ENCODE data around the gene LCOR. TPM values are rescaled to one million over a fixed set of nuclear protein-coding genes. Genes with fewer than 3 reads are reported as not detected.

The LCOR gene
- total and polyA plus RNA-seq, 4 donors = 3.3 to 68.4 (median 17.9) TPM

GRCh38 chr10:96891840-96892239, 59.7 kb downstream of the LCOR start:
- Histone ChIP-seq H3K9ac (ENCODE audit: insufficient read depth in 1 of 2, low read length in 2 of 2) (no peak overlapping the region), H3K27ac (ENCODE audit: low read depth in 1 of 2, low read length in 1 of 2) (no peak overlapping the region), H3K36me3 (ENCODE audit: control insufficient read depth in 4 of 4, insufficient read depth in 4 of 4, low read length in 4 of 4) (peaks cover 0 to 15% (median 5%) of the 10 kb centered on the region in 4 donors), H3K4me1 (ENCODE audit: control insufficient read depth in 5 of 5, insufficient read depth in 5 of 5, low read length in 5 of 5) (peaks cover 0 to 6% (median 0%) of the 10 kb centered on the region in 5 donors), H3K27me3 (ENCODE audit: control insufficient read depth in 3 of 3, insufficient read depth in 3 of 3, low read length in 2 of 3) (no peaks in the 10 kb centered on the region), H3K9me3 (ENCODE audit: control insufficient read depth in 4 of 4, insufficient read depth in 3 of 4, low read length in 3 of 4) (peaks cover 0 to 13% (median 4%) of the 10 kb centered on the region in 4 donors), H3K4me3 (no peak overlapping the region)
- TF ChIP-seq, protein P1, sequence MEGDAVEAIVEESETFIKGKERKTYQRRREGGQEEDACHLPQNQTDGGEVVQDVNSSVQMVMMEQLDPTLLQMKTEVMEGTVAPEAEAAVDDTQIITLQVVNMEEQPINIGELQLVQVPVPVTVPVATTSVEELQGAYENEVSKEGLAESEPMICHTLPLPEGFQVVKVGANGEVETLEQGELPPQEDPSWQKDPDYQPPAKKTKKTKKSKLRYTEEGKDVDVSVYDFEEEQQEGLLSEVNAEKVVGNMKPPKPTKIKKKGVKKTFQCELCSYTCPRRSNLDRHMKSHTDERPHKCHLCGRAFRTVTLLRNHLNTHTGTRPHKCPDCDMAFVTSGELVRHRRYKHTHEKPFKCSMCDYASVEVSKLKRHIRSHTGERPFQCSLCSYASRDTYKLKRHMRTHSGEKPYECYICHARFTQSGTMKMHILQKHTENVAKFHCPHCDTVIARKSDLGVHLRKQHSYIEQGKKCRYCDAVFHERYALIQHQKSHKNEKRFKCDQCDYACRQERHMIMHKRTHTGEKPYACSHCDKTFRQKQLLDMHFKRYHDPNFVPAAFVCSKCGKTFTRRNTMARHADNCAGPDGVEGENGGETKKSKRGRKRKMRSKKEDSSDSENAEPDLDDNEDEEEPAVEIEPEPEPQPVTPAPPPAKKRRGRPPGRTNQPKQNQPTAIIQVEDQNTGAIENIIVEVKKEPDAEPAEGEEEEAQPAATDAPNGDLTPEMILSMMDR (IDR thresholded peaks at IDR 0.05; ENCODE audit: control extremely low read depth, extremely low read depth) = no peak
- no peak for ATAC-seq (ENCODE audit: insufficient read depth, low FRiP score)
- DNase-seq = no peak
- WGBS, 2 donors = 61 to 92% methylated on average over 4 of the region's 4 CpGs

- H3K9ac ChIP-seq (ENCODE audit: insufficient read depth in 1 of 2, low read length in 2 of 2) = no peak overlapping the region
- 96 to 99% methylated on average over 6 of the region's 6 CpGs for WGBS, 2 donors
- peaks cover 0 to 6% (median 0%) of the 10 kb centered on the region in 5 donors for H3K4me1 ChIP-seq (ENCODE audit: control insufficient read depth in 5 of 5, insufficient read depth in 5 of 5, low read length in 5 of 5)
- H3K27ac ChIP-seq (ENCODE audit: low read depth in 1 of 2, low read length in 1 of 2) = no peak overlapping the region
- no peaks in the 10 kb centered on the region for H3K27me3 ChIP-seq (ENCODE audit: control insufficient read depth in 3 of 3, insufficient read depth in 3 of 3, low read length in 2 of 3)
- H3K9me3 ChIP-seq (ENCODE audit: control insufficient read depth in 4 of 4, insufficient read depth in 3 of 4, low read length in 3 of 4) = peaks cover 0 to 7% (median 4%) of the 10 kb centered on the region in 4 donors
- no peak overlapping the region for H3K4me3 ChIP-seq
- TF ChIP-seq, protein P1 (IDR thresholded peaks at IDR 0.05; ENCODE audit: control extremely low read depth, extremely low read depth) = no peak
- H3K36me3 ChIP-seq (ENCODE audit: control insufficient read depth in 4 of 4, insufficient read depth in 4 of 4, low read length in 4 of 4) = peaks cover 0 to 6% (median under 1%) of the 10 kb centered on the region in 4 donors
- ATAC-seq (ENCODE audit: insufficient read depth, low FRiP score) = no peak
- no peak for DNase-seq
These were observed 63.7 kb downstream of the LCOR start for GRCh38 chr10:96895662-96896424.

DNA sequence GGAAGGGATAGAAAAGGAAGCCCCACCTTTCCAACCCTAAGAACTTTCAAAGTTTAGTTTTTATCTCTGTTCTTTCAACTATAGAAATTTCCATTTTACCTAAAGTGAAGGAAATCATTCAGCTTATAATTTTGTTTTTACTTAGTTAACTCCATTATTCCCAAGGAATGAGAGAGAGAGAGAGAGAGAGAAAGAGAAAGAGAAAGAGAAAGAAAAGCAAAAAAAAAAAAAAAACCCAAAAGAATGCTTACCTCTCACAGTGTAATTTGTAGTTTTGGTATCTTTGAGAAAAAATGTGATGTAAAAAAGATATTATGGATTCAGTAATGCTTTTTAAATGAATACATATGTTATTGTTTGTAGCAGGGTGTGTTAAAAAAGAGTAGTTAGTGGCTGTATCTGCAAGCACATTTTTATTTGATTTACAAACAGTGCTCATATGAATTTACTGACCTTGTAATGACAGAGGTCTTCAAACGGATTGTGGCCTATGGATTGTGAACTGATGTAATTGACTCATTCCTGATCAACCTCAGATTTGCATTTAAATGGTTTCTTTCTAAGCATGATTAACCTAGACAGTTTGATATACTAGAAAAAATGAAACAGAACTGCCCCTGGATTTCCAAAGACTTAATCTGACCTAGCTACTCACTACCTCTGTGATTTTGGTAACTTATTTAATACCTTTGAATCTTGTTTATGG, 64.9 kb downstream of the LCOR start:
- no peak for DNase-seq
- H3K4me1 ChIP-seq (ENCODE audit: control insufficient read depth in 5 of 5, insufficient read depth in 5 of 5, low read length in 5 of 5) = peaks cover 0 to 6% (median 0%) of the 10 kb centered on the region in 5 donors

More for the DNA sequence above, 64.9 kb downstream of the LCOR start:
- 60 to 76% methylated on average over 1 of the region's 1 CpG for WGBS, 2 donors
- H3K36me3 ChIP-seq (ENCODE audit: control insufficient read depth in 4 of 4, insufficient read depth in 4 of 4, low read length in 4 of 4) = peaks cover 0 to 12% (median 0%) of the 10 kb centered on the region in 4 donors
- H3K9ac ChIP-seq (ENCODE audit: insufficient read depth in 1 of 2, low read length in 2 of 2) = no peak overlapping the region
- H3K27me3 ChIP-seq (ENCODE audit: control insufficient read depth in 3 of 3, insufficient read depth in 3 of 3, low read length in 2 of 3) = no peaks in the 10 kb centered on the region
- H3K27ac ChIP-seq (ENCODE audit: low read depth in 1 of 2, low read length in 1 of 2) = no peak overlapping the region
- H3K4me3 ChIP-seq = no peak overlapping the region
- peaks cover 0 to 5% (median 1%) of the 10 kb centered on the region in 4 donors for H3K9me3 ChIP-seq (ENCODE audit: control insufficient read depth in 4 of 4, insufficient read depth in 3 of 4, low read length in 3 of 4)
- TF ChIP-seq, protein P1 (IDR thresholded peaks at IDR 0.05; ENCODE audit: control extremely low read depth, extremely low read depth) = no peak
- no peak for ATAC-seq (ENCODE audit: insufficient read depth, low FRiP score)

Measured in lung (tissue), 12 donors.